ENCODE results near the gene TSPAN18.

Gene TSPAN18

DNA sequence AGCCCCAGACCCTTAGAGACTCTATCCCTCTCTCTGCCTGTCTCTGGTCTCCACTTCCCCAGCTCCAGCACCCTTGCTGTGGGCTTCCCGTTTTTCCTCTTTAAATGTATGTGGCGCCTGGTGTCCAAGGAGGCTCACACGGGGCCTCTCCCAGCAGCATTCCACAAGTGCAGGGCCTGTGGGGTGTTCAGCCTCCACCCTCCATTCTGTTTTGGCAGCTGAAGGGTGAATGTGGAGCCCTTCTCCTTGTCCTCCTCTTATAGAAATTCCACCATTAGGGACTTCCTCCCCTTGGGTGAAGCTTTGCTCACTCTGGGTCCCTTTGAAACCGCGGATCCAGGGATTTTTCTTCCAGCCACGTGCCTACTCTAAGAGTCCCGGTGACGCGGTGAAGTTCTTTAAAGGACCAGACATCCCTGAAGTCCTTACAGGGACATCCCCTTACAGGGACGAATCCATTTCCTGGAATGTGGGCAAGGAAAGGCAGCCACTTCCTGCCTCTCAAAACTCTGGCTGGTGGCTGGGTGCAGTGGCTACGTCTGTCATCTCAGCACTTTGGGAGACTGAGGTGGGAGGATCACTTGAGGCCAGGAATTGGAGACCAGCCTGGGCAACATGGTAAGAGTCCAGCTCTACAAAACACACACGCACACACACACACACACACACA lies 1.6 kb upstream of the TSPAN18 start:
- H3K9ac ChIP-seq (ENCODE audit: low read depth, low read length, poor library complexity, severe bottlenecking) = no peak overlapping the region
- no peaks in the 10 kb centered on the region for H3F3A ChIP-seq (ENCODE audit: low read depth)
- H4K20me1 ChIP-seq (ENCODE audit: insufficient read depth, low read length, poor library complexity, severe bottlenecking) = no peaks in the 10 kb centered on the region
- no peaks in the 10 kb centered on the region for H3K9me3 ChIP-seq (ENCODE audit: insufficient read depth, low read depth, low read length)
- TF ChIP-seq, protein P1, sequence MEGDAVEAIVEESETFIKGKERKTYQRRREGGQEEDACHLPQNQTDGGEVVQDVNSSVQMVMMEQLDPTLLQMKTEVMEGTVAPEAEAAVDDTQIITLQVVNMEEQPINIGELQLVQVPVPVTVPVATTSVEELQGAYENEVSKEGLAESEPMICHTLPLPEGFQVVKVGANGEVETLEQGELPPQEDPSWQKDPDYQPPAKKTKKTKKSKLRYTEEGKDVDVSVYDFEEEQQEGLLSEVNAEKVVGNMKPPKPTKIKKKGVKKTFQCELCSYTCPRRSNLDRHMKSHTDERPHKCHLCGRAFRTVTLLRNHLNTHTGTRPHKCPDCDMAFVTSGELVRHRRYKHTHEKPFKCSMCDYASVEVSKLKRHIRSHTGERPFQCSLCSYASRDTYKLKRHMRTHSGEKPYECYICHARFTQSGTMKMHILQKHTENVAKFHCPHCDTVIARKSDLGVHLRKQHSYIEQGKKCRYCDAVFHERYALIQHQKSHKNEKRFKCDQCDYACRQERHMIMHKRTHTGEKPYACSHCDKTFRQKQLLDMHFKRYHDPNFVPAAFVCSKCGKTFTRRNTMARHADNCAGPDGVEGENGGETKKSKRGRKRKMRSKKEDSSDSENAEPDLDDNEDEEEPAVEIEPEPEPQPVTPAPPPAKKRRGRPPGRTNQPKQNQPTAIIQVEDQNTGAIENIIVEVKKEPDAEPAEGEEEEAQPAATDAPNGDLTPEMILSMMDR (conservative IDR thresholded peaks at IDR 0.05; ENCODE audit: low read length) = no peak
- TF ChIP-seq EZH2phosphoT487 (IDR thresholded peaks at IDR 0.05; ENCODE audit: borderline replicate concordance) = no peak
- H3K4me2 ChIP-seq (ENCODE audit: low read depth, low read length, poor library complexity, severe bottlenecking) = no peak overlapping the region
- H3K9me2 ChIP-seq (replicated peaks; ENCODE audit: low read depth, low read length) = no peaks in the 10 kb centered on the region
- H3K79me2 ChIP-seq (ENCODE audit: insufficient read depth, low read length) = no peaks in the 10 kb centered on the region
- no peaks in the 10 kb centered on the region for H3K36me3 ChIP-seq (ENCODE audit: insufficient read depth, low read length)
- H3K27me3 ChIP-seq (ENCODE audit: insufficient read depth, low read length, poor library complexity, severe bottlenecking) = no peaks in the 10 kb centered on the region
- H2AFZ ChIP-seq (ENCODE audit: low read length) = no peak overlapping the region
- no peaks in the 10 kb centered on the region for H3K4me1 ChIP-seq (ENCODE audit: insufficient read depth, low read length, poor library complexity, severe bottlenecking)
- no peak overlapping the region for H3K4me3 ChIP-seq (ENCODE audit: low read length, poor library complexity, severe bottlenecking)

DNA sequence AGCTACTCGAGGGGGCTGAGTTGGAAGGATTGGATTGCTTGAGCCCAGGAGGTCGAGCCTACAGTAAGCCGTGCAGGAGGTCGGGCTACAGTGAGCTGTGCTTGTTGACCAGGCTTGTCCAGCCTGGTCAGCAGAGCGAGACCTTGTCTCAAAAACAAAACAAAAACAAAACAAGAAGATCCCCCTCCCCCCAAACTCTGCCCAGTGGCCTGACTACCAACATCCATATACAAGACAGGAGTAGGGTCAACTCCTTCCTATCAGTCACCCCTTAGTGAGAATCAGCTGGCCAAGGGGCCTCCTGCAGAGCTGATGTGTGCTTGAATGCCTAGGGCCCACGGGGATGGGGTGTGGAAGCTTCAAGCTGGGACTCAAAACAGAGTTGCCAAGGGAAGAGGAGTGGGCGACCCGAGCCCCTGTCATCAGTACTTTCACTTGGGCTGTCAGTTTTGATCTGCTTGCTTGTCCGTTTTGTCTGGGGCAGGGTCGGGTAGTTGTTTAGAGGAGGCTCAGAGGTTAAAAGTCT lies 942 bp upstream of the TSPAN18 start:
- H3K27me3 ChIP-seq (ENCODE audit: insufficient read depth, low read length, poor library complexity, severe bottlenecking) = no peaks in the 10 kb centered on the region
- no peaks in the 10 kb centered on the region for H3F3A ChIP-seq (ENCODE audit: low read depth)
- H3K9ac ChIP-seq (ENCODE audit: low read depth, low read length, poor library complexity, severe bottlenecking) = no peak overlapping the region
- no peaks in the 10 kb centered on the region for H3K36me3 ChIP-seq (ENCODE audit: insufficient read depth, low read length)
- no peaks in the 10 kb centered on the region for H3K9me2 ChIP-seq (replicated peaks; ENCODE audit: low read depth, low read length)
- TF ChIP-seq, protein P1 (conservative IDR thresholded peaks at IDR 0.05; ENCODE audit: low read length) = no peak
- no peaks in the 10 kb centered on the region for H4K20me1 ChIP-seq (ENCODE audit: insufficient read depth, low read length, poor library complexity, severe bottlenecking)
- H3K4me1 ChIP-seq (ENCODE audit: insufficient read depth, low read length, poor library complexity, severe bottlenecking) = no peaks in the 10 kb centered on the region
- no peak overlapping the region for H3K4me2 ChIP-seq (ENCODE audit: low read depth, low read length, poor library complexity, severe bottlenecking)
- no peak overlapping the region for H2AFZ ChIP-seq (ENCODE audit: low read length)
- no peak overlapping the region for H3K4me3 ChIP-seq (ENCODE audit: low read length, poor library complexity, severe bottlenecking)
- H3K9me3 ChIP-seq (ENCODE audit: insufficient read depth, low read depth, low read length) = no peaks in the 10 kb centered on the region
- no peaks in the 10 kb centered on the region for H3K79me2 ChIP-seq (ENCODE audit: insufficient read depth, low read length)

GRCh38 chr11:44727114-44727372 lies 281 bp downstream of the TSPAN18 start:
- Histone ChIP-seq H3K79me2 (ENCODE audit: insufficient read depth, low read length) (no peaks in the 10 kb centered on the region), H3K4me1 (ENCODE audit: insufficient read depth, low read length, poor library complexity, severe bottlenecking) (no peaks in the 10 kb centered on the region), H3K36me3 (ENCODE audit: insufficient read depth, low read length) (no peaks in the 10 kb centered on the region), H3K4me2 (ENCODE audit: low read depth, low read length, poor library complexity, severe bottlenecking) (no peak overlapping the region), H3K27me3 (ENCODE audit: insufficient read depth, low read length, poor library complexity, severe bottlenecking) (no peaks in the 10 kb centered on the region), H4K20me1 (ENCODE audit: insufficient read depth, low read length, poor library complexity, severe bottlenecking) (no peaks in the 10 kb centered on the region), H3K9me3 (ENCODE audit: insufficient read depth, low read depth, low read length) (no peaks in the 10 kb centered on the region), H3K9ac (ENCODE audit: low read depth, low read length, poor library complexity, severe bottlenecking) (no peak overlapping the region), H3F3A (ENCODE audit: low read depth) (no peaks in the 10 kb centered on the region), H2AFZ (ENCODE audit: low read length) (no peak overlapping the region), H3K9me2 (replicated peaks; ENCODE audit: low read depth, low read length) (no peaks in the 10 kb centered on the region), H3K4me3 (ENCODE audit: low read length, poor library complexity, severe bottlenecking) (no peak overlapping the region)
- TF ChIP-seq, protein P1 (conservative IDR thresholded peaks at IDR 0.05; ENCODE audit: low read length) = no peak
- TF ChIP-seq EZH2phosphoT487 (IDR thresholded peaks at IDR 0.05; ENCODE audit: borderline replicate concordance) = no peak
